Measurements from ENCODE around the gene JAGN1. TPM values are rescaled to one million over a fixed set of nuclear protein-coding genes. Genes with fewer than 3 reads are reported as not detected.

Gene JAGN1
- total RNA-seq, 2 donors from 2014 or later = 43.7 to 51.2 TPM

- Histone ChIP-seq H3K36me3 (no peaks in the 10 kb centered on the region), H3K27ac (no peak overlapping the region), H3K9me3 (no peaks in the 10 kb centered on the region), H3K27me3 (no peaks in the 10 kb centered on the region), H3K9ac (ENCODE audit: low read depth in 2 of 2, low read length in 2 of 2) (no peak overlapping the region), H3K4me3 (no peak overlapping the region), H3K4me1 (no peaks in the 10 kb centered on the region)
- no peak for TF ChIP-seq CTCF (IDR thresholded peaks at IDR 0.05)
- DNase-seq = no peak
- intact Hi-C loops (cut with DNase I) = no loop called here
These were observed 5.8 kb upstream of the JAGN1 start for GRCh38 chr3:9884555-9885165.

- no peak for DNase-seq
These were observed 4.1 kb upstream of the JAGN1 start for GRCh38 chr3:9886328-9886727.

DNA sequence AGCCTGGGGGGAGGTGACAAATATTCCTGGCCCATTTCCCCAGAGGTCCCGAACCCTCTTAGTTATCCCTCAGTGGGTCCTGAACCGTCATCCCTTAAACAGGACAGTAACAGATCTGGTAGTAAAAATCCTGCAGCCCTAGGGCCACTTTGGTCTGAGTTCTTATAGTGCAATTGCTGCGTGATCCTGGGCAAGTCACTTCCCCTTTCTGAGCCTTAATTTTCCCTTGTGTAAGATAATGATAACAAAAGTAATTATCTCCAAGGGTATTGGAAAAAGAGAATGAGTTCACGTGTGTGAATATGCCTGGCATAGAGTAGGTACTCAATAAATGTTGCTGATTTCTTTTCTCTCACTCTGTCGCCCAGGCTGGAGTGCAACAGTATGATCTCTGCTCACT, 2.9 kb upstream of the JAGN1 start:
- Histone ChIP-seq H3K9me3 (no peaks in the 10 kb centered on the region), H3K4me3 (no peak overlapping the region), H3K27ac (no peak overlapping the region), H3K4me1 (peaks cover 4% of the 10 kb centered on the region), H3K27me3 (no peaks in the 10 kb centered on the region), H3K36me3 (no peaks in the 10 kb centered on the region), H3K9ac (ENCODE audit: low read depth in 2 of 2, low read length in 2 of 2) (no peak overlapping the region)
- TF ChIP-seq CTCF (IDR thresholded peaks at IDR 0.05) = no peak
- intact Hi-C loops (cut with DNase I) = no loop called here
- DNase-seq = no peak

More at GRCh38 chr3:9886328-9886727, 4.1 kb upstream of the JAGN1 start:
- H3K4me3 ChIP-seq = no peak overlapping the region
- no peak overlapping the region for H3K27ac ChIP-seq
- no peaks in the 10 kb centered on the region for H3K4me1 ChIP-seq
- no peak overlapping the region for H3K9ac ChIP-seq (ENCODE audit: low read depth in 2 of 2, low read length in 2 of 2)
- intact Hi-C loops (cut with DNase I) = no loop called here
- TF ChIP-seq CTCF (IDR thresholded peaks at IDR 0.05) = no peak
- no peaks in the 10 kb centered on the region for H3K9me3 ChIP-seq
- no peaks in the 10 kb centered on the region for H3K27me3 ChIP-seq
- H3K36me3 ChIP-seq = no peaks in the 10 kb centered on the region

- H3K9ac ChIP-seq (ENCODE audit: low read depth in 2 of 2, low read length in 2 of 2) = no peak overlapping the region
- H3K27me3 ChIP-seq = no peaks in the 10 kb centered on the region
- H3K27ac ChIP-seq = no peak overlapping the region
- TF ChIP-seq CTCF (IDR thresholded peaks at IDR 0.05) = no peak
- peaks cover 4% of the 10 kb centered on the region for H3K4me1 ChIP-seq
- no peak for DNase-seq
- intact Hi-C loops (cut with DNase I) = no loop called here
- no peaks in the 10 kb centered on the region for H3K9me3 ChIP-seq
- no peak overlapping the region for H3K4me3 ChIP-seq
- no peaks in the 10 kb centered on the region for H3K36me3 ChIP-seq
These were observed 1.9 kb upstream of the JAGN1 start for GRCh38 chr3:9888540-9888939.

DNA sequence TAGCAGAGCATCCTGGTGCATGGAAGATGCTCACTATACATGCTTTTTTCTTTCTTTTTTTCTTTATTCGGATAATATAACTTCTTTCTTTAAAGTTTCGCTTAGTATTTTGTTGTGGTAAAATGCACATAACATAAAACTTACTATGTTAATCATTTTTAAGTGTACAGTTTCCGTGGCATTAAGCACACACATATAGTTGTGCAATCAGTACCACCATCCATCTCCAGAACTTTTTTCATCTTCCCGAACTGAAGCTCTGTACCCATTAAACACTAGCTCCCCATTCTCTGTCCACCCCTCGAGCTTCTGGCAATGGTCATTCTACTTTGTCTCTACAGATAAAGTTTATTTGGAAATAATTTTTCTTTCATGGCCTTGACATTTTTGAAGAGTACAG, 1.0 kb upstream of the JAGN1 start:
- DNase-seq = no peak
- no peak for TF ChIP-seq CTCF (IDR thresholded peaks at IDR 0.05)
- Histone ChIP-seq H3K4me1 (peaks cover 4% of the 10 kb centered on the region), H3K9me3 (no peaks in the 10 kb centered on the region), H3K27ac (no peak overlapping the region), H3K4me3 (no peak overlapping the region), H3K27me3 (no peaks in the 10 kb centered on the region), H3K9ac (ENCODE audit: low read depth in 2 of 2, low read length in 2 of 2) (no peak overlapping the region), H3K36me3 (no peaks in the 10 kb centered on the region)
- intact Hi-C loops (cut with DNase I) = no loop called here
